Activated T-cell treated with anti-CD3 and anti-CD28 coated beads for 48 hours (primary cell): ENCODE measurements around the gene GALNS.

Experiments used
- DNase-seq: peaks from one replicate; pipeline ENCODE4 v3.0.0-alpha.2; 2020; ENCODE audit warnings: low read depth

Gene GALNS

GRCh38 chr16:88875703-88876234, 19.0 kb upstream of the GALNS start:
- DNase-seq = no peak

GRCh38 chr16:88874938-88875599, 18.3 kb upstream of the GALNS start:
- no peak for DNase-seq

GRCh38 chr16:88872650-88873331, 16.0 kb upstream of the GALNS start:
- no peak for DNase-seq

DNA sequence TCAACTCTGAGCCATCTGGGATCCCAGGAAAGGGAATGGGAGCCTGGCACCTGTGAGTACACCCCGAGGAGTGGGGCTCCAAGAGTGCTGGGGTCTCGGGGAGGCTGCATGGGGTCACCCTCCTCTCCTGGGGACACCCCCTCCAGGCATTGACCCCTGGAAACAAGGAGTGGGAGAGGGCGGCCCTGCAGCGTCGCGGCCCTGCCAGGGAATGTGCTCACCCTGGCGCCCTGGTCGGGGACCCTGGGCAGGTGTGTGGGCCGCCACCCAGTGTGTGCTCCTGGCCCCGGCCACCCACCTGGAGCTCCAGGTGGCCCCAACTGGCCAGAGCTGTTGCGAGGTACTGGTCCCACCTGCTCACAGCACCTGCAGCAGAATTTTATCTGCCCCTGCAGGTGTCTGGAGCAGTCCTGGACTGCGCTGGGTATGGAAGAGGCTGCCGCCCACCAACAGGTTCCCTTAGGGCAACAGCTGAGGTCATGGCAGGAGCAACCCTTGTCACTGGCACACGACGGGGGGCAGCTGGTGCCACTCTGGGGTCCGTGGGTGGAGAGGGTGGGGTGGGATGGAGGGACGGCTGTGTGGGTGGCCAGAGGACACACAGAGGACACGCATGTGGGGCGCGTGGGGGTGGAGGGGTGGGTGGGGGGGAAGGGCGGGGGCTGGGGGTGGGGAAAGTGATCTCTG, 15.1 kb upstream of the GALNS start:
- no peak for DNase-seq

- DNase-seq = no peak
Observed at GRCh38 chr16:88871349-88871702, 14.6 kb upstream of the GALNS start.

DNA sequence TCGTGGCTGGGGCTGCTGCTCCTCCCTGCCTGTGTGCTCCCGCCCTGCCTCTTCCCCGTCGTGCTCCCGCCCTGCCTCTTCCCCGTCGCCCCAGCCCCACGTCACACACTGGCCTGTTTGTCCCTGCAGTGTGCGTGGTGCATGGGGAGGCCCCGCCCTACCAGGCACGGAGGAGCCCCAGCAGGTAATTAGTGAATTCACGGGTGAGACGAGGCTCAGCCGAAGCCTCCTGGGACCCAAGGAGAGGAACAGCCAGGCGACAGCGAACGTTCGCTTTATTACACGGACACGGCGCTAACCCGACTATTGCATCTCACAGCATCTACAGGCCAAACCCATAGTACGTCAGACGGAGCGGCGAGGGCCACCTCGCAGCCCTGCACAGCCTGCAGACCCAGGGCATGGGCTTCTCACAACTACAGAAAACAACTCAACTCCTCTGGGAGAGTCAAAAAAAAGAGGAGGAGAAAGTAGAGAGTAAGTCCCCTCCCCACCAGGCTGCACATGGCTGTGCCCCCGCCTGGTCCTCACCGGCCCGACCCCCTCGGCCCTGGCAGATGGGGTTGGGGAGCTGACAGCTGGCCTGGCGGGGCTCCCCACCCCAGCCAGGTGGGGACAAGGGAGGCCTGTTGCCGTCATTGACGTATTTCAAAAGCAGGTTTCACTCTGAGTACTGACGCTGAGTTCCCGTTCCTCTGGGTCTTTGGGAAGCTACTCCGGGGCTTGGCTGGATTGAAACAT, 14.0 kb upstream of the GALNS start:
- no peak for DNase-seq

- no peak for DNase-seq
Observed at GRCh38 chr16:88869673-88869980, 12.9 kb upstream of the GALNS start.

- no peak for DNase-seq
Observed at GRCh38 chr16:88868974-88869672, 12.4 kb upstream of the GALNS start.

DNA sequence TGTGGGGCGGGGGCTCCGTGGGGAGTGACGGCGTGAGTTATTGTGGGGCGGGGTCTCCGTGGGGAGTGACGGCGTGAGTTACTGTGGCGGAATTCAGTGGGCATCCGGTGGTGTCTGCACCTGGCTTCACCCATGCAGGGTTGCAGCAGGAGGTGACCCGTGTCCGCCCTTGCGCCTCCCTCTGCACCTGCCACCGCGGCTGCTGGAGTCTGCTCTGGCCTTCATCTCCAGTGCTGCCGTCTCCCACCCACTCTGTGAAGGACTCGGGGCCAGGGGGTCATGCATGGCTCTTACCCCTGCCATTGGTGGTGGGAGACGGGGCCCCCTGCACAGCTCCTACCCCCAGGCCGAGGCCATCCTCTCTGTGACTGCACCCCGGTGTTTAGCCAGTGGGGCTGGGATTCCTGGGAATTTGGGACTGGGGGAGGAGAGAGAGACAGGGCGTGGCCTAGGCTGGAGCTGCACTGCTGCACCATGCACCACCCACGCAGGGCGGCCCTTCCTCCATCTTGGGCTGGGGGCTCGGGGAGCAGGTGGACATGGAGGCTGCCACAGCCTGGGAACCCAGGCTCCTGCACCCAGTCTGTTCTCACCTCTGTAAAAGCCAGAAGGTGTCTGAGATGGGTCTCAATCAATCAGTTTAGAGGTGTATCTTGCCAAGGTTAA, 11.0 kb upstream of the GALNS start:
- no peak for DNase-seq

DNA sequence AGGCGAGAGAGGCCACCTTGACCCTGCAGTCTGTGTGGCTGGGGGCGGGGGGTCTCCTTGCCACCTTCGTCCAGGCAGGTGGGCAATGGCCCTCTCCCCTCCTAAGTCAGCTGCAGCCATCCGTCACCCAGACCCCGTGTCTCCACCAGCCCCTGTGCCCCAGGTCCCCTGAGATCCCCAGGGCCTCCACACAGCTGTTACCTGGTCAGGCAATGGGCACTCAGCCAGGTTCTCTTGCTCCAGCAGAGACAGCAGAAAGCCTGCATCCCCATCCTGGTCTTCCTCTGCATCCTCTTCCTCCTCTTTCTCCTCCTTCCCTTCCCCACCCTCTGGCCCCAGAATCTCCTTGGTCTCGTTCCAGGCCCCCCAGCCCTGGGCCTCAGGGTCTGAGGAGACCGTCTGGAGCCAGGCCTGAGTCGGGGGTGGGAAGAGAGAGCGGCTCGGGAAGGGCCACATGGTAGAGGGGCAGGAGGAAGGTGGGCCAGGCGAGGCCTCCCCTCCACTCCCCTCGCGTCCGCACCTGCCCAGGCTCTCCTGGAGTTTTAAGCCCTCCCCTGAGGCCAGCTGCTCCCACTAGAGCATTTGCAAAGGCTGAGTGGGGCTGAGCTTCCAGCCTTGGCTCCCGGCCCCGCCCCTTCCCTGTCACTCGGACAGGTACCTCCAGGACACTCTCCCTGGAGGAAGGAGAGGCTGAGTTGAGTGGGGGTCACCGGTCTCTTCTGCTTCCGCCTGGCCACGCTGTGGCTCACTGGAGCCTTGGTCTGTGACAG, 9.6 kb upstream of the GALNS start, which contains the start of gene PABPN1L:
PABPN1L (minus strand) TSS at position 510 of the 770 bp plus-strand sequence; CDS start at position 456, 54 bp downstream.
- no peak for DNase-seq

GRCh38 chr16:88865742-88866141, 9.0 kb upstream of the GALNS start:
- no peak for DNase-seq

- DNase-seq = no peak
Observed at GRCh38 chr16:88865310-88865709, 8.6 kb upstream of the GALNS start.

- DNase-seq = no peak
Observed at GRCh38 chr16:88864521-88864920, 7.8 kb upstream of the GALNS start.

DNA sequence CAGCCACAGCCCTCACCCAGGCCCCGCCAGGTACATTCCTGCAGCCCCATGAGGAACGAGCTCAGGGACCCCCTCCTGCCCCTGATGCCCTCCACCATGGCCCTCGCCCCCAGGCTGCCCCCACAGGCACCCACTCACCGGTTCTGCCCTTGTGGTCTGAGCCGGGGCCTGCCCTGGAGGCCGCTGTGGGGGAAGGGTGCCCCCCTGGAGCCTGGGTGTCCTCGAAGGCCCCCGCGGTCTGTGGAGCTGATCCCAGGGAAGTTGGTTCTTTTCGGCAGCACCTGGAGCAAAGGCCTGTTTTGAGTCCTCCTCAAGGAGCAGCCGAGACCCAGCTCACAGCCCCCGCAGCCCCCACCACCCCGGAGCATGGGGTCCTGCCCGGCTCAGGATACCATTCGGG, 7.4 kb upstream of the GALNS start:
- no peak for DNase-seq

- DNase-seq = no peak
Observed at GRCh38 chr16:88863426-88863825, 6.7 kb upstream of the GALNS start.

GRCh38 chr16:88862968-88863367, 6.2 kb upstream of the GALNS start:
- DNase-seq = no peak

DNA sequence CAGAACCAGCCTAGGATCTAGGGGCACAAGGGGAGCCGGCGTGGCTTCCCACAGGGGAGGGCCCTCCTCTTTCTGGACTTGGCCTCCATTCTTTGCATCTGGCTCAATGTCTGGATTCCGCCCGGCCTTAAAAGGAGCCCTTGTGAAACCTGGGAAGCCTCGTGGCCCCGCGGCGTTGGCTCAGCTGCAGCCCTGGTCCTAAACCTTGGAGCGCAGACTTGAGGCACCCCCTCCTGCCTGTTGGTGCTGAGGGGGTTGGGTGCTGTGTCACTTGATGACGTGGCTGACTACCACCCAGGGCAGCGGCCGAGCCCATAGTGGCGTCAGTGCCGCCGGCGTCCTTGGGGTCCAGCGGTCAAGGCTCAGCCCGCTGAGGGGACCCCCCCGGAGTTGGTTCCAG, 4.6 kb upstream of the GALNS start:
- DNase-seq = no peak

- no peak for DNase-seq
Observed at GRCh38 chr16:88859381-88860091, 2.8 kb upstream of the GALNS start.

DNA sequence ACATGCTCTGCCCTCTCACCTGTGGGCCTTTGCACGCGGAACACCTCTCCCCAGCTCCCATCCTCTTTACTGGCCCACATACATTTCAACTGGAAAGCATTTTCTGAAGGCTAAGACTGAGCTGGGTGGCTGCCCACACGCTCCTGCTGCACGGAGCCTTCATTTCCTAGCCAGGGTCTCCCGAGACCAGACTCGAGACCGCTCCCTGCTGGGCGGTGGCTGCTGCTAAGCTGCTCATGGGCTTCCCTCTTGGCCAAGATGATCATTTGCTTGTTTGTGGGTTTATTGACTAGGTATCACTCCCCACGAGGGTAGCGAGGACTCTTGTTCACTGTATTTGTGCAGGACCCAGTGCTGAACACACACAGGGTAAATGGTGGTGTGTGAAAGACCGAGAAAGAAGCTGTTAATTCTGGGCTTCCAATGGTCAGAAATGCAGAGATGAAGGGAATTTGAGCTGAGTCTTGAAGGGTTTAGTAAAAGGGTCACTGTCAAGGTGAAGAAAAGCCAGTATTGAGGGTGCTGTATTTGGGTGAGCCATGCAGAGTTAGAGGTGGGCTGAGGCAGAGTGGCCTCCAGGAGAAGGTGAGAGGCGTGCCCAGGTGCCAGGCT, 1.1 kb upstream of the GALNS start:
- peak; percentile 69 for DNase-seq
